ENCODE results near the gene TTLL11. TPM values are rescaled to one million over a fixed set of nuclear protein-coding genes. Genes with fewer than 3 reads are reported as not detected.

TTLL11 gene
- total RNA-seq, 4 donors from 2014 or later: 12.3 to 20.5 (median 15.3) TPM

DNA sequence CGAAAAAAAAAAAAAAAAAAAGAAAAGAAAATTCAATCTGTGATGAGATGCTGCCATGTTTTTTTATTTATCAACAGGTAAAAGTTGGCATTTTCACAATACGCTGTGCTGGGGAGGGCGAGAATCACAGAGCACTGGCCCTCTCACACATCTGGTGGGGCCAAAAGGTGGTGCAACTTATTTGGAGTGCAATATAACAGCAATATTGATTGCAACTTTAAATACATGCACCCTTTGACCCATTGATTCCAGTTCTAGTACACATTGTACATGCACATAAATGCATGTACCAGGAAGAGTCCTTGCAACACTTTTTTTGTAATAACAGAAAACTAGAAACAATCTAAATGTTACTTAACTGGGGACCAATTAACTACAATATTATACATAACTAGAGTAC is 282.6 kb downstream of the TTLL11 start:
- ATAC-seq: no peak
- no peaks in the 10 kb centered on the region for H3K27me3 ChIP-seq
- no peak overlapping the region for H3K4me3 ChIP-seq
- no peaks in the 10 kb centered on the region for H3K4me1 ChIP-seq
- no peak overlapping the region for H3K27ac ChIP-seq
- in situ Hi-C loops (cut with MboI; ENCODE audit: low sequenced_read_pairs in 4 of 4) (no loop called here), intact Hi-C loops (cut with DNase I; ENCODE audit: low total_unique reads) (no loop called here)
- DNase-seq: no peak
- TF ChIP-seq, protein P1, sequence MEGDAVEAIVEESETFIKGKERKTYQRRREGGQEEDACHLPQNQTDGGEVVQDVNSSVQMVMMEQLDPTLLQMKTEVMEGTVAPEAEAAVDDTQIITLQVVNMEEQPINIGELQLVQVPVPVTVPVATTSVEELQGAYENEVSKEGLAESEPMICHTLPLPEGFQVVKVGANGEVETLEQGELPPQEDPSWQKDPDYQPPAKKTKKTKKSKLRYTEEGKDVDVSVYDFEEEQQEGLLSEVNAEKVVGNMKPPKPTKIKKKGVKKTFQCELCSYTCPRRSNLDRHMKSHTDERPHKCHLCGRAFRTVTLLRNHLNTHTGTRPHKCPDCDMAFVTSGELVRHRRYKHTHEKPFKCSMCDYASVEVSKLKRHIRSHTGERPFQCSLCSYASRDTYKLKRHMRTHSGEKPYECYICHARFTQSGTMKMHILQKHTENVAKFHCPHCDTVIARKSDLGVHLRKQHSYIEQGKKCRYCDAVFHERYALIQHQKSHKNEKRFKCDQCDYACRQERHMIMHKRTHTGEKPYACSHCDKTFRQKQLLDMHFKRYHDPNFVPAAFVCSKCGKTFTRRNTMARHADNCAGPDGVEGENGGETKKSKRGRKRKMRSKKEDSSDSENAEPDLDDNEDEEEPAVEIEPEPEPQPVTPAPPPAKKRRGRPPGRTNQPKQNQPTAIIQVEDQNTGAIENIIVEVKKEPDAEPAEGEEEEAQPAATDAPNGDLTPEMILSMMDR (IDR thresholded peaks at IDR 0.05 in 4 of 5, conservative IDR thresholded peaks at IDR 0.05 in 1 of 5): no peak
- no peak for TF ChIP-seq POLR2A (IDR thresholded peaks at IDR 0.05)
- no peaks in the 10 kb centered on the region for H3K36me3 ChIP-seq
- H3K9me3 ChIP-seq: no peaks in the 10 kb centered on the region

DNA sequence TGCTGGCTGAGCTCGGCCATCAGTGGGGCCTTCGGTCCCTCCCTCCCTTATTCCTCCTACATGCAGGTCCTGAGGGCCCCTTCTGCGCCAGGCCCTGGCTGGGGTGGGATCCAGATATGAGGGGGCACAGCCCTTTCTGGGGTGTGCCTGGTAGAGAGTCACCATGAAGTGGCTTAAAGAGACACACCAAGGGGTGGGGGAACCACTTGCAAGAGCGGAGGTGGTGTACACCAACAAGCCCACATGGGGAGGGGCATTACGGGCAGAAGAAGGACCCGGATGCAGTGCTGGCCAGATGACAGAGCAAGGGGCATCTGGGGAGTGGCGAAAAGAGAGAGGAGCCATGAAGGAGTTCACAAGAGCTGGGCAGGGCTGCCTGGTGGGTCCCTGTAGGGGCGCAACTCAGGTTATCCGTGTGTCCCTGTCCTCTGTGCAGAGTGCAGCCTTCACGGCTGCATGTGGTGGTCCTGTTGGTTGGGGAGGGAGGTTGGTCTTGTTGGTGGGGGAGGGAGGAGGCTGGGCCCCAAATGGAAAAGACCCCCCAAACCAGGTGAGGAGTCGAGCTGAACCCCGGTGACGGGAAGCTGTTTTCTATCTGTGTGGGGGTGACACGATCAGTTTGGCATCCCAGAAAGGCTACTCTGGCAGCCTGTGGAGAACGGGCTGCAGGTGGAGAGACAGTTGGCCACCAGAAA is 283.6 kb downstream of the TTLL11 start:
- no peaks in the 10 kb centered on the region for H3K36me3 ChIP-seq
- TF ChIP-seq, protein P1 (IDR thresholded peaks at IDR 0.05 in 4 of 5, conservative IDR thresholded peaks at IDR 0.05 in 1 of 5): no peak

DNA sequence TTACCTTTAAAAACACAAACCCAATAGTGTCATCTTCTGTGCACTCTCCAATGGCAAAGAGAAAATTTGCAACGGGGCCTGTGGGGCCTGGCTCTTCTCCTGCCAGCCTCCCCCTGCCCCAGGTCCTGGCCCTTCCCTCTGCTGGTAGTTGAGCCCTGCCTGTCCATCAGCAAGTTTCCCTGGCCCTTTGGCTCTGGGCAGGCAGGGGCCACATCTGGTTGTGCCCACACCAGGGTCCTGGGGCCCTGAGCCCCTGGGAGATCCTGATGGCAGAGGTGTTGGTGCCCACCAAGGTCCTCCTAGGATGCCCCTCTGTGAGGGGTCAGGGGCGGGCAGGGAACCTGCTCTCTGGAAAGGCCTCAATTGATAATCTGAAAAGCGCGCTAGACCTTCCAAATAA is 284.3 kb downstream of the TTLL11 start:
- in situ Hi-C loops (cut with MboI; ENCODE audit: low sequenced_read_pairs in 4 of 4) (no loop called here), intact Hi-C loops (cut with DNase I; ENCODE audit: low total_unique reads) (no loop called here)
- H3K9me3 ChIP-seq: peaks cover 0 to 6% (median 0%) of the 10 kb centered on the region in 3 donors
- no peak for DNase-seq
- no peaks in the 10 kb centered on the region for H3K27me3 ChIP-seq
- no peak overlapping the region for H3K4me3 ChIP-seq
- no peaks in the 10 kb centered on the region for H3K4me1 ChIP-seq
- H3K36me3 ChIP-seq: no peaks in the 10 kb centered on the region
- no peak overlapping the region for H3K27ac ChIP-seq
- TF ChIP-seq, protein P1 (IDR thresholded peaks at IDR 0.05 in 4 of 5, conservative IDR thresholded peaks at IDR 0.05 in 1 of 5): no peak
- TF ChIP-seq POLR2A (IDR thresholded peaks at IDR 0.05): no peak
- ATAC-seq: no peak

More for the DNA sequence above, 283.6 kb downstream of the TTLL11 start:
- DNase-seq (no peak), ATAC-seq (no peak)
- H3K9me3 ChIP-seq: peaks cover 0 to 6% (median 0%) of the 10 kb centered on the region in 3 donors
- no peaks in the 10 kb centered on the region for H3K27me3 ChIP-seq
- H3K4me1 ChIP-seq: no peaks in the 10 kb centered on the region
- in situ Hi-C loops (cut with MboI; ENCODE audit: low sequenced_read_pairs in 4 of 4) (no loop called here), intact Hi-C loops (cut with DNase I; ENCODE audit: low total_unique reads) (no loop called here)
- no peak overlapping the region for H3K4me3 ChIP-seq
- no peak overlapping the region for H3K27ac ChIP-seq

DNA sequence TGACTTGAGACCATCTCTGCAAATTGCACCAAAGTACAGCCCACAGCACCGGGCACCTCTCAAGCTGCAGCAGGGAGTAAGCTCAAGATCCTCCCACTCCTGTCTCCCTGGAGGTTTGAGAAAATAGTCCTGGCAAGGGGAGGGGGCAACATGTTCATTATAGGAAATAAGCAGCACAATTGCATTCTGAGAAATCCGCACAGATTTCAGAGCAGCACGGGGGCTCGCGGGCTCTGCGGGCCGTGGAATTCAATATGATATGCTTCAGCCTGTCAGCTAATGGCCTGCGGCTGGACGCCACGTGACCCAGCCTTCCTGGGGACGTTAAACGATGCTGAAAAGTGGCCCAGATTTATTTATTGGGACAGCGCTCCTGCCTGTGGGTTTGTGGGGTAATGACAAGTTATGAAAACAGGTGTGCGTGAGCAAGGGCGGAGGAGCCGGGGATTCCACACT is 285.3 kb downstream of the TTLL11 start:
- ATAC-seq (peak in 1 of 2 donors; percentile 44), DNase-seq (no peak)
- Histone ChIP-seq H3K27me3 (no peaks in the 10 kb centered on the region), H3K4me1 (no peaks in the 10 kb centered on the region), H3K9me3 (peaks cover 0 to 6% (median 0%) of the 10 kb centered on the region in 3 donors), H3K4me3 (no peak overlapping the region), H3K27ac (no peak overlapping the region), H3K36me3 (no peaks in the 10 kb centered on the region)
- in situ Hi-C loops (cut with MboI; ENCODE audit: low sequenced_read_pairs in 4 of 4) (no loop called here), intact Hi-C loops (cut with DNase I; ENCODE audit: low total_unique reads) (no loop called here)
- no peak for TF ChIP-seq POLR2A (IDR thresholded peaks at IDR 0.05)
- TF ChIP-seq, protein P1 (IDR thresholded peaks at IDR 0.05 in 4 of 5, conservative IDR thresholded peaks at IDR 0.05 in 1 of 5): peak in 1 of 5 experiments; percentile 11
